ENCODE data around the gene TCTN2. TPM values are rescaled to one million over a fixed set of nuclear protein-coding genes. Genes with fewer than 3 reads are reported as not detected.

Gene TCTN2
- total and polyA plus RNA-seq, 10 of the 15 experiments (the other 5 are each of a cell fraction or from before 2014, with no cell fraction given) = 0.55 to 5.5 (median 3.3) TPM

DNA sequence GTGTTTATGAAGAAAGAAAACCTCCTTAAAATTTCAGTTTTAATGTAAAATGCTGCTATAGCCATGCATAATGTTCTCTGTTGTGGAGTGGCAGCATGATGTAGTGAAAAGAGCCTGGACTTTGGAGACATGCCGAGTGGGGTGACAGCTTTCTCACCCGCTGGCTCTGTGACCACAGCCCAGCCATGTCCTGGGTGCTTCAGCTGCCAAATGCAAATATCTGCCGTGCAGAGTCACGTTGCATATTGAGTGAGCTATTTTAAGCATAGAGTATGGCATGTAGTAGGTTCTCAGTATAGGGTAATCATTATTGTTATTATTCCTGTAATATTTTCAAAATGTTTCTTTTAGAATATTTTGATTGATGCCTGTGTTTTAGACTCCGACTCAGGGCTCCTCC lies 15.5 kb upstream of the TCTN2 start (continued):
- TF ChIP-seq, protein P1, sequence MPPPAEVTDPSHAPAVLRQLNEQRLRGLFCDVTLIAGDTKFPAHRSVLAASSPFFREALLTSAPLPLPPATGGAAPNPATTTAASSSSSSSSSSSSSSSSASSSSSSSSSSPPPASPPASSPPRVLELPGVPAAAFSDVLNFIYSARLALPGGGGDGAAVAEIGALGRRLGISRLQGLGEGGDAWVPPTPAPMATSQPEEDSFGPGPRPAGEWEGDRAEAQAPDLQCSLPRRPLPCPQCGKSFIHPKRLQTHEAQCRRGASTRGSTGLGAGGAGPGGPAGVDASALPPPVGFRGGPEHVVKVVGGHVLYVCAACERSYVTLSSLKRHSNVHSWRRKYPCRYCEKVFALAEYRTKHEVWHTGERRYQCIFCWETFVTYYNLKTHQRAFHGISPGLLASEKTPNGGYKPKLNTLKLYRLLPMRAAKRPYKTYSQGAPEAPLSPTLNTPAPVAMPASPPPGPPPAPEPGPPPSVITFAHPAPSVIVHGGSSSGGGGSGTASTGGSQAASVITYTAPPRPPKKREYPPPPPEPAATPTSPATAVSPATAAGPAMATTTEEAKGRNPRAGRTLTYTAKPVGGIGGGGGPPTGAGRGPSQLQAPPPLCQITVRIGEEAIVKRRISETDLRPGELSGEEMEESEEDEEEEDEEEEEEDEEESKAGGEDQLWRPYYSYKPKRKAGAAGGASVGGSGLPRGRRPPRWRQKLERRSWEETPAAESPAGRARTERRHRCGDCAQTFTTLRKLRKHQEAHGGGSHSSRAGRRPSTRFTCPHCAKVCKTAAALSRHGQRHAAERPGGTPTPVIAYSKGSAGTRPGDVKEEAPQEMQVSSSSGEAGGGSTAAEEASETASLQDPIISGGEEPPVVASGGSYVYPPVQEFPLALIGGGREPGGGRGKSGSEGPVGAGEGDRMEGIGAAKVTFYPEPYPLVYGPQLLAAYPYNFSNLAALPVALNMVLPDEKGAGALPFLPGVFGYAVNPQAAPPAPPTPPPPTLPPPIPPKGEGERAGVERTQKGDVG (CRISPR knock-in tag; IDR thresholded peaks at IDR 0.05) = no peak
- TF ChIP-seq JUNB (IDR thresholded peaks at IDR 0.05) = no peak
- 0 out of 2 replicates have a peak, but pooled peaks have one; percentile 66 for TF ChIP-seq TCF12 (IDR thresholded peaks at IDR 0.05; ENCODE audit: low read depth, low read length)
- TF ChIP-seq, protein P2, sequence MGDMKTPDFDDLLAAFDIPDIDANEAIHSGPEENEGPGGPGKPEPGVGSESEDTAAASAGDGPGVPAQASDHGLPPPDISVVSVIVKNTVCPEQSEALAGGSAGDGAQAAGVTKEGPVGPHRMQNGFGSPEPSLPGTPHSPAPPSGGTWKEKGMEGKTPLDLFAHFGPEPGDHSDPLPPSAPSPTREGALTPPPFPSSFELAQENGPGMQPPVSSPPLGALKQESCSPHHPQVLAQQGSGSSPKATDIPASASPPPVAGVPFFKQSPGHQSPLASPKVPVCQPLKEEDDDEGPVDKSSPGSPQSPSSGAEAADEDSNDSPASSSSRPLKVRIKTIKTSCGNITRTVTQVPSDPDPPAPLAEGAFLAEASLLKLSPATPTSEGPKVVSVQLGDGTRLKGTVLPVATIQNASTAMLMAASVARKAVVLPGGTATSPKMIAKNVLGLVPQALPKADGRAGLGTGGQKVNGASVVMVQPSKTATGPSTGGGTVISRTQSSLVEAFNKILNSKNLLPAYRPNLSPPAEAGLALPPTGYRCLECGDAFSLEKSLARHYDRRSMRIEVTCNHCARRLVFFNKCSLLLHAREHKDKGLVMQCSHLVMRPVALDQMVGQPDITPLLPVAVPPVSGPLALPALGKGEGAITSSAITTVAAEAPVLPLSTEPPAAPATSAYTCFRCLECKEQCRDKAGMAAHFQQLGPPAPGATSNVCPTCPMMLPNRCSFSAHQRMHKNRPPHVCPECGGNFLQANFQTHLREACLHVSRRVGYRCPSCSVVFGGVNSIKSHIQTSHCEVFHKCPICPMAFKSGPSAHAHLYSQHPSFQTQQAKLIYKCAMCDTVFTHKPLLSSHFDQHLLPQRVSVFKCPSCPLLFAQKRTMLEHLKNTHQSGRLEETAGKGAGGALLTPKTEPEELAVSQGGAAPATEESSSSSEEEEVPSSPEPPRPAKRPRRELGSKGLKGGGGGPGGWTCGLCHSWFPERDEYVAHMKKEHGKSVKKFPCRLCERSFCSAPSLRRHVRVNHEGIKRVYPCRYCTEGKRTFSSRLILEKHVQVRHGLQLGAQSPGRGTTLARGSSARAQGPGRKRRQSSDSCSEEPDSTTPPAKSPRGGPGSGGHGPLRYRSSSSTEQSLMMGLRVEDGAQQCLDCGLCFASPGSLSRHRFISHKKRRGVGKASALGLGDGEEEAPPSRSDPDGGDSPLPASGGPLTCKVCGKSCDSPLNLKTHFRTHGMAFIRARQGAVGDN (IDR thresholded peaks at IDR 0.05) = no peak
- no peak for TF ChIP-seq STAT3 (IDR thresholded peaks at IDR 0.05; ENCODE audit: low read depth, low read length)
- TF ChIP-seq, protein P3, sequence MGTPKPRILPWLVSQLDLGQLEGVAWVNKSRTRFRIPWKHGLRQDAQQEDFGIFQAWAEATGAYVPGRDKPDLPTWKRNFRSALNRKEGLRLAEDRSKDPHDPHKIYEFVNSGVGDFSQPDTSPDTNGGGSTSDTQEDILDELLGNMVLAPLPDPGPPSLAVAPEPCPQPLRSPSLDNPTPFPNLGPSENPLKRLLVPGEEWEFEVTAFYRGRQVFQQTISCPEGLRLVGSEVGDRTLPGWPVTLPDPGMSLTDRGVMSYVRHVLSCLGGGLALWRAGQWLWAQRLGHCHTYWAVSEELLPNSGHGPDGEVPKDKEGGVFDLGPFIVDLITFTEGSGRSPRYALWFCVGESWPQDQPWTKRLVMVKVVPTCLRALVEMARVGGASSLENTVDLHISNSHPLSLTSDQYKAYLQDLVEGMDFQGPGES (IDR thresholded peaks at IDR 0.05) = no peak
- no peak for TF ChIP-seq MYC (IDR thresholded peaks at IDR 0.05; ENCODE audit: insufficient read depth, insufficient read length, insufficient replicate concordance, low read length, severe bottlenecking)
- TF ChIP-seq, protein P4, sequence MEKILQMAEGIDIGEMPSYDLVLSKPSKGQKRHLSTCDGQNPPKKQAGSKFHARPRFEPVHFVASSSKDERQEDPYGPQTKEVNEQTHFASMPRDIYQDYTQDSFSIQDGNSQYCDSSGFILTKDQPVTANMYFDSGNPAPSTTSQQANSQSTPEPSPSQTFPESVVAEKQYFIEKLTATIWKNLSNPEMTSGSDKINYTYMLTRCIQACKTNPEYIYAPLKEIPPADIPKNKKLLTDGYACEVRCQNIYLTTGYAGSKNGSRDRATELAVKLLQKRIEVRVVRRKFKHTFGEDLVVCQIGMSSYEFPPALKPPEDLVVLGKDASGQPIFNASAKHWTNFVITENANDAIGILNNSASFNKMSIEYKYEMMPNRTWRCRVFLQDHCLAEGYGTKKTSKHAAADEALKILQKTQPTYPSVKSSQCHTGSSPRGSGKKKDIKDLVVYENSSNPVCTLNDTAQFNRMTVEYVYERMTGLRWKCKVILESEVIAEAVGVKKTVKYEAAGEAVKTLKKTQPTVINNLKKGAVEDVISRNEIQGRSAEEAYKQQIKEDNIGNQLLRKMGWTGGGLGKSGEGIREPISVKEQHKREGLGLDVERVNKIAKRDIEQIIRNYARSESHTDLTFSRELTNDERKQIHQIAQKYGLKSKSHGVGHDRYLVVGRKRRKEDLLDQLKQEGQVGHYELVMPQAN (conservative IDR thresholded peaks at IDR 0.05) = no peak; the same call in 1 of the 2 replicates
